ENCODE measurements around the gene GOLGA6L6.
"Not testable (repeated sequence)": the region's sequence is repeated elsewhere in the genome, so short reads cannot be mapped to it uniquely, and the experiment has no call there.

GRCh38 chr15:20582726-20583115 is 41.1 kb upstream of the GOLGA6L6 start:
- not testable (repeated sequence) for TF ChIP-seq CTCF, EZH2, EZH2phosphoT487 (IDR thresholded peaks at IDR 0.05)
